Memory B cell (primary cell): ENCODE measurements around the gene MAP4K3.
"Not testable (repeated sequence)": the region's sequence is repeated elsewhere in the genome, so short reads cannot be mapped to it uniquely, and the experiment has no call there.

Experiments used
- ATAC-seq: fragments of 150-1000 bp; cut with Tn5 transposase; 2 replicates; pipeline ENCODE4 v1.10.0; 2021; ENCODE audit warnings: low read depth, mild to moderate bottlenecking, moderate library complexity
- DNase-seq, 2 donors: peaks; one replicate each; pipeline ENCODE4 v3.0.0; 2022; ENCODE audit warnings: low spot score in 2 of 2
- H3K27ac Mint-ChIP-seq: one replicate; pipeline ENCODE4 v1.8.0; 2022; ENCODE audit warnings: mild to moderate bottlenecking, moderate library complexity, mixed read lengths
- H3K27me3 Mint-ChIP-seq: one replicate; pipeline ENCODE4 v1.8.0; 2022; ENCODE audit warnings: mixed read lengths
- H3K36me3 Mint-ChIP-seq: one replicate; pipeline ENCODE4 v1.8.0; 2022; ENCODE audit warnings: mild to moderate bottlenecking, mixed read lengths
- H3K4me1 Mint-ChIP-seq: one replicate; pipeline ENCODE4 v1.8.0; 2022; ENCODE audit warnings: mixed read lengths
- H3K4me3 Mint-ChIP-seq: one replicate; pipeline ENCODE4 v1.8.0; 2022; ENCODE audit warnings: mild to moderate bottlenecking, moderate library complexity, mixed read lengths
- H3K9me3 Mint-ChIP-seq: one replicate; pipeline ENCODE4 v1.8.0; 2022; ENCODE audit warnings: mixed read lengths

MAP4K3 gene

DNA sequence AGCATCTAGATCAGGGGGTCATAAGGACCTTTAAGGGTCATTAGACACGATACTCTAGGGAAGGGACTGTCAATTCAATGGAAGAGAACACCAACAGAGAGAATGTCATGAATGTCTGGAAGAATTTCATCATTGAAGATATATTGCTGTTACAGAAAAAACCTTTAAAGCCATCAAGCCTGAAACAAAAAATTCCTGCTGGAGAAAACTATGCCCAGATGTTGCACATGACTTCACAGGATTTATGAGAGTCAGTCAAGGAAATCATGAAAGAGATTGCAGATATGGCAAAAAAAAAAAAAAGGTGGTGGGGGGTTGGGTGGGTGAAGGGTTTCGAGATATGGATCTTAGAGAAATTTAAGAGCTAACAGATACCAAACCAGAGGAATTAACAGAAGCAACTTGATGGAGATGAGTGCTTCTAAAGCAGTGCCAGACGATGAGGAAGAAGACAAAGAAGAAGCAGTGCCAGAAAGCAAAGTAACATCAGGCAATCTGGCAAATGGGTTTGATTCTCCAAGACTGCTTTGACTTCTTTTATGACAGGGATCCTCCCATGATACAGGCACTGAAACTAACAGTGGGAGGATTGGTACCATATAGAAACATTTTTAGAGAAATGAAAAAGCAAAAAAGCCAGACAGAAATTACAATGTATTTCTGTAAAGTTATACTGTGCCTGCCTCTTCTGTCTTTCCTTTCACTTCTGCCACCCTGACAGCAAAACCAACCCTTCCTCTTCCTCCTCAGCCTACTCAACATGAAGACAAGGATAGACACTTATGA lies 28.5 kb downstream of the MAP4K3 start:
- no peaks in the 10 kb centered on the region for H3K9me3 Mint-ChIP-seq
- H3K4me1 Mint-ChIP-seq: peaks cover 22% of the 10 kb centered on the region
- H3K27ac Mint-ChIP-seq: peak overlapping the region; percentile 59
- H3K27me3 Mint-ChIP-seq: no peaks in the 10 kb centered on the region
- no peaks in the 10 kb centered on the region for H3K36me3 Mint-ChIP-seq
- no peak for DNase-seq
- peak; percentile 53 for ATAC-seq
- H3K4me3 Mint-ChIP-seq: peak overlapping the region; percentile 24

DNA sequence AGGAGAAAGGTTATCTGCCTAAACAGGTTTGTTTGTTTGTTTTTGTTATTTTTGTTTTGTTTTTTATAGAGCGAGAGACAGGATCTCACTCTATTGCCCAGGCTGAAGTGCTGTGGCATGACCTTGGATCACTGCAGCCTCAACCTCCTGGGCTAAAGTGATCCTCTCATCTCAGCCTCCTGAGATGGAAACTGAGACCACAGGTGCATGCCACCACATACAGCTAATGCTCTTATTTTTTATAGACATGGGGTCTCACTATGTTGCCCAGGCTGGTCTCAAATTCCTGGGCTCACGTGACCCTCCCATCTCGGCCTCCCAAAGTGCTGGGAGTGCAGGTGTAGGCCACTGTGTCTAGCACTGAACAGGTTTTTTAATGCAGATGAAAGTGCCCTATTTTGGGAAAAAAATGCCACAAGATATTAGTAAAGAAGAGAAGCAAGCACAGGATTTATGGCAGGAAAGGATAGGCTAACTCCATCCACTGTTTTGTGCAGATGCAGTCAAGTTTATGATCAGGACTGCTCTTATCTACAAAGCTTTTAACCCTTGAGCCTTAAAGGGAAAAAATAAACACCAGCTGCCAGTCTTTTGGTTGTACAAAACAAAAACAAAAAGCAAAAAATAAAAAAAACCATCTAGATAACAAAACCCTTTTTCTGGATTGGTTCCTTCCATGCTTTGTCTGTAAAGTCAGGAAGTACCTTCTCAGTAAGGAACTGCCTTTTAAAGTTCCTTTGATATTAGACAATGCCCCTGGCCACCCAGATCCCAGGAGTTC lies 29.4 kb downstream of the MAP4K3 start:
- Mint-ChIP-seq H3K36me3 (no peaks in the 10 kb centered on the region), H3K4me1 (peaks cover 19% of the 10 kb centered on the region), H3K9me3 (no peaks in the 10 kb centered on the region), H3K27ac (peak overlapping the region; percentile 59), H3K27me3 (no peaks in the 10 kb centered on the region), H3K4me3 (no peak overlapping the region)
- DNase-seq: no peak
- ATAC-seq: no peak

DNA sequence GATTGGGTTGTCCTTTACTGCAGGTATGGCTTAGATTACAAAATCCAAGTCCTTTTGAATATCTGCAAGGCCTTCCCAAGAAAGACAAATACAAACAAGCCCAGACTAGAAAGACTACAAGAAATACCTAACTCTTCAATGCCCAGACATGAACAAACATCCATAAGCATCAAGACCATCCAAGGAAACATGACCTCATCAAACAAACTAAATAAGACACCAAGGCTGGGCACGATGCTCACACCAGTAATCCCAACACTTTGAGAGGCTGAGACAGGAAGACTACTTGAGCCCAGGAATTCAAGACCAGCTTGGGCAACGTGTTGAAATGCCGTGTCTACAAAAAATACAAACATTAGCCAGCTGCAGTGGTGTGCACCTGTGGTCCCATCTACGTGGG lies 31.7 kb downstream of the MAP4K3 start:
- Mint-ChIP-seq H3K27ac (no peak overlapping the region), H3K4me1 (peaks cover 18% of the 10 kb centered on the region), H3K9me3 (no peaks in the 10 kb centered on the region), H3K36me3 (no peaks in the 10 kb centered on the region), H3K4me3 (no peak overlapping the region), H3K27me3 (no peaks in the 10 kb centered on the region)
- DNase-seq: no peak
- no peak for ATAC-seq

DNA sequence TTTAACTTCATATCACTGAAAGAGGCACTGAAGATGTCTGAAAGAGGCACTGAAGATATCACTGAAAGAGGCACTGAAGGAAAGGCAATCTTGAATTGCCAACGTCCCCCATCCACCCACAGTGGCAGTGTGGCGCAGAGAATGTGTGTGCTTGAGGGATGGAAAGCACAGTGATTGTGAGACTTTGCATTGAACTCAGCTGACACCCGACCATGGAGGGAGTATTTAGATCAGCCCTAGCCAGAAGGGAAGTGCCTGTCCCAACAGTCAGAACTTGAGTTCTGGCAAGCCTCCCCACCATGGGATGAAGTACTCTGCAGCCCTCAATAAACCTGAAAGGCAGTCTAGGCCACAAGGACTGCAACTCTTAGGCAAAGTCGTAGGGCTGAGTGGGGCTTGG lies 33.8 kb downstream of the MAP4K3 start:
- no peak for DNase-seq
- Mint-ChIP-seq H3K9me3 (no peaks in the 10 kb centered on the region), H3K36me3 (no peaks in the 10 kb centered on the region), H3K27me3 (no peaks in the 10 kb centered on the region), H3K4me1 (peaks cover 17% of the 10 kb centered on the region), H3K4me3 (no peak overlapping the region), H3K27ac (no peak overlapping the region)
- no peak for ATAC-seq

DNA sequence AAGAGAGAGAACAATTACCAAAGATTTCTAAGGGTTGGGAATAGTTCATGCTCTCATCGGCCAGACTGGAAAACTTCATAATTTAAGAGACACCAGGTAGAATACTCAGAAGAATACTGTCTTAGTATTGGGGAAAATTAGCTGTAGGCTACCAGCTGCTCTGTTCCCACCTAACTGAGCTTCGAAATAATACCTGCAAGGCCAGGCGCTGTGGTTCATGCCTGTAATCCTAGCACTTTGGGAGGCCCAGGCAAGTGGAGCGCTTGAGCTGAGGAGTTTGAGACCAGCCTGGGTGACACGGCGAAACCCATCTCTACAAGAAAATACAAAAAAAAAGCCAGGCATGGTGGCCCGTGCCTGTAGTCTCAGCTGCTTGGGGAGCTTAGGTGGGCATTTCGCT lies 35.8 kb downstream of the MAP4K3 start:
- Mint-ChIP-seq H3K9me3 (no peaks in the 10 kb centered on the region), H3K4me3 (no peak overlapping the region), H3K4me1 (peaks cover 13% of the 10 kb centered on the region), H3K27me3 (no peaks in the 10 kb centered on the region), H3K36me3 (no peaks in the 10 kb centered on the region), H3K27ac (no peak overlapping the region)
- no peak for DNase-seq
- no peak for ATAC-seq

DNA sequence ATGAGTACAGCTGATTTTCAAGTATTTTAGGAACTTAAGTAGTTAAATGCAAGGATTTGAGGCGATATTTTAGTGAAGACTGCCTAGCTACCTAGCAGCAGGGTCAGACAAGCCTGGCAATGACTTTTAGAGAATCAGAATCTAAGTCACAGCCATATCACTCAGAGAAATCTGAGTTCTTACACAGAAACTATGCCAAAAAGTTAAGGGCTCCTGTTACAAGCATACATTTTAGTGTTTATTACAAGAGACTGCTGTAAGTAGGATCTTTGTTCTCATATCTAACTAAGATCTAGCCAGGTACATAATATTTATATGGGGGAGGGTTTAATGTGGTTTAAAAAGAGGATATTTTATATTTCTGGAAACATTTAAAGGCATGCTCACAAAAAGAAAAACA lies 37.5 kb downstream of the MAP4K3 start:
- no peak overlapping the region for H3K27ac Mint-ChIP-seq
- no peaks in the 10 kb centered on the region for H3K36me3 Mint-ChIP-seq
- H3K27me3 Mint-ChIP-seq: no peaks in the 10 kb centered on the region
- no peak overlapping the region for H3K4me3 Mint-ChIP-seq
- DNase-seq (no peak), ATAC-seq (no peak)
- H3K9me3 Mint-ChIP-seq: no peaks in the 10 kb centered on the region
- peaks cover 11% of the 10 kb centered on the region for H3K4me1 Mint-ChIP-seq

DNA sequence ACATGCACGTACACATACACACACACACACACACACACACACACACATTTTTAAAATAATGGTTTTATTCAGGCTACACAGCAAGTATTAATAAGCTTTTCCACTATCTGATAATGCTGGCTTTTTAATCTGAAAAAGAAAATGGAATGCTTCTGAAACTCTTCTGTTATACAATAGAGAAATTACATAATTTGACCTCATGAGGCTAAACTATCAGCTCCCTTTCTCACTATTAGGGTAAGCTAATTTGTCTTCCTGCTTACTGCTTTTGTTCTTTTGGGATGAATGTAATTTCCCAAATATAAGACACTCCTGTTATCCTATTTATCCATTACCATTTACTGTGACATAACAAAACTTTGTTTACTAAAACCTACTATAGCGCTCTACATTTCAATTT lies 41.8 kb downstream of the MAP4K3 start:
- H3K4me3 Mint-ChIP-seq: no peak overlapping the region
- H3K9me3 Mint-ChIP-seq: no peaks in the 10 kb centered on the region
- no peak for ATAC-seq
- no peak for DNase-seq
- H3K27me3 Mint-ChIP-seq: no peaks in the 10 kb centered on the region
- peaks cover 5% of the 10 kb centered on the region for H3K4me1 Mint-ChIP-seq
- H3K36me3 Mint-ChIP-seq: peaks cover 1% of the 10 kb centered on the region
- H3K27ac Mint-ChIP-seq: no peak overlapping the region

DNA sequence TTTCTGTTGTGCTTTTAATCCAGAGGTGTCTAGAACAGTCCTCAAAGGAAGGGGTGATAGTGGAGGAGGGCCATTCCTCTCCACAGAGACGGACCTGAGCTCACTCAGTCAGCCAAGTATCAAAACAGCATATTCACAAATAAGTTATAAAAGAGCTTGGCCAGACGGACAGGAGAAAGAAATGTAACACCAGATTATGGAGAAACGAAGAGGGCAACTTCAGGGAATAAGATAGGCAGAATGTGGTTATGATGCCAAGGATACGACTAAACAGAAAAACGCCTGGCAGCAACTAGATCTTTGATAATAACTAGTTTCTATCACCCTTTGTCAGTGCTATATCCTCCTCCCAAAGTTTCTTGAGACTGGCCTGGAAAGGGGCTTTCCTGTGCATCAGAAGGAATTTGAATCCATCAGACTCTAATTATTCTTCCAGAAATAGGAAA lies 42.5 kb downstream of the MAP4K3 start:
- H3K4me3 Mint-ChIP-seq: no peak overlapping the region
- H3K9me3 Mint-ChIP-seq: no peaks in the 10 kb centered on the region
- H3K36me3 Mint-ChIP-seq: peaks cover 1% of the 10 kb centered on the region
- no peak for ATAC-seq
- no peaks in the 10 kb centered on the region for H3K4me1 Mint-ChIP-seq
- H3K27ac Mint-ChIP-seq: no peak overlapping the region
- no peak for DNase-seq
- no peaks in the 10 kb centered on the region for H3K27me3 Mint-ChIP-seq

DNA sequence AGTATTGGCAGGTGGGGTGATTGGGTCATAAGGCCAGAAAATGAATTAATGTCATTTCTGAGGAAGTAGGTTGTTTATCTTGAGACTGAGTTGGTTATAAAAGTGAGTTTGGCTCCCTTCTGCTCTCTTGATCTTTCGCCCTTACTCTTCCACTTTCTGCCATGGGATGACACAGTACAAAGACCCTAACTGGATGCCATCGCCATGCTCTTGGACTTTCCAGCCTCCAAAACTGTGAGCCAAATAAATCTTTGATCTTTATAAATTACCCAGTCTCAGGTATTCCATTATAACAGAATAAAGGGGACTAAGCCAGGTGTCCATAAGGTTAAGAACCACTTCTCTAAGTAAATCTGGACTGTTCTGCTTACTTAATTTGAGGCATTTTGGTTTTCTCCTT lies 44.4 kb downstream of the MAP4K3 start:
- Mint-ChIP-seq H3K4me1 (no peaks in the 10 kb centered on the region), H3K4me3 (no peak overlapping the region), H3K9me3 (no peaks in the 10 kb centered on the region), H3K36me3 (peaks cover 3% of the 10 kb centered on the region), H3K27me3 (no peaks in the 10 kb centered on the region), H3K27ac (no peak overlapping the region)
- ATAC-seq (no peak), DNase-seq (no peak)

DNA sequence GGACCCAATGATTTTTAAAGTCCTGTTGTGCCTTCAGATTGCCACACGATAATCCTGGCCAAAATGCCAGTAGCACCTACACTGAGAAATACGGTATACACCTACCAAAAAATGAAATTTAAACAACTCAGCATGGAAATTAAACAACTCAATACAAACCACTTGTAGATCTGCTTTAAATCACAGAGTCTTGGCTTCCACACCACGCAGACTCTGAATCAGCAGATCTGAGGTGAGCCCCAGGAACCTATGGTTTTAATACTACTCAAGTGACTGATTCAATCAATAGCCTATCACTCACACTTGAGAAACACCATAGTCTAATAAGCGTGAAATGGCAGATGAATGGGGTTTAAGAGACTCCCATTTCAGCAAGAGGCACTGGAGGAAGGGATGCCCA lies 46.9 kb downstream of the MAP4K3 start:
- ATAC-seq (no peak), DNase-seq (no peak)
- no peaks in the 10 kb centered on the region for H3K9me3 Mint-ChIP-seq
- no peaks in the 10 kb centered on the region for H3K4me1 Mint-ChIP-seq
- peaks cover 3% of the 10 kb centered on the region for H3K36me3 Mint-ChIP-seq
- H3K27me3 Mint-ChIP-seq: no peaks in the 10 kb centered on the region
- no peak overlapping the region for H3K27ac Mint-ChIP-seq
- H3K4me3 Mint-ChIP-seq: no peak overlapping the region

DNA sequence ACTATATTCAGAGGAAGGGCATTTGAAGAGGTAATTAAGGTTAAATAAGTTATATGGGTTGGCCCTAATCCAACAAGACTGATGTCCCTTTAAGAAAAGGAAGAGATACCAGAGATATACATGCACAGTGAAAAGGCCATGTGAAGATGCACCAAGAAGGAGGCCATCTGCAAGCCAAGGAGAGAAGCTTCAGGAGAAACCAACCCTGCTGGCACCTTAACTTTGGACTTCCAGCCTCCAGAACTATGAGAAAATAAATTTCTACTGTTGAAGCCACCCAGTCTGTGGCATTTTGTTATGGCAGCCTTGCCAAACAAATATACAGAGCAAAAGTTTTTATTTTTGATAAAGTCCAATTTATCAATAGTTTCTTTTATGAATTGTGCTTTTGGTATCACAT lies 51.0 kb downstream of the MAP4K3 start:
- no peaks in the 10 kb centered on the region for H3K27me3 Mint-ChIP-seq

DNA sequence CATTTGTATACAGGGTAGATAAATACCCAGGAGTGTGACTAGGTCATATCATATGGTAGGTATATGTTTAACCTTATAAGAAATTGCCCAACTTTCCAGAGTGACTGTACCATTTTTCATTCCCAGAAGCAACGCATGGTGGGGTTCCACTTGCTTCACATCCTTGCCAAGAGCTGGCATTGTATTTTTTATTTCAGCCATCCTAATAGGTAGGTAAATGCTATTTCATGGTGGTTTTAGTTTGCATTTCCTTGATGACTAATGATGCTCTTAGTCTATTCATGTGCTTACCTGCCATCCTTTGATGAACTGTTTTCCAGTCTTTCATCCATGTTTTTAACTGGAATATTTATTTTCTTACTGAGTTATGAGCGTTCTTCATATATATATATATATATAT lies 51.9 kb downstream of the MAP4K3 start:
- H3K36me3 Mint-ChIP-seq: peaks cover 2% of the 10 kb centered on the region
- H3K4me3 Mint-ChIP-seq: no peak overlapping the region
- peaks cover 3% of the 10 kb centered on the region for H3K4me1 Mint-ChIP-seq

More for the DNA sequence above, 51.0 kb downstream of the MAP4K3 start:
- Mint-ChIP-seq H3K27ac (no peak overlapping the region), H3K4me1 (no peaks in the 10 kb centered on the region), H3K9me3 (no peaks in the 10 kb centered on the region), H3K36me3 (peaks cover 2% of the 10 kb centered on the region), H3K4me3 (no peak overlapping the region)
- DNase-seq (no peak), ATAC-seq (no peak)

DNA sequence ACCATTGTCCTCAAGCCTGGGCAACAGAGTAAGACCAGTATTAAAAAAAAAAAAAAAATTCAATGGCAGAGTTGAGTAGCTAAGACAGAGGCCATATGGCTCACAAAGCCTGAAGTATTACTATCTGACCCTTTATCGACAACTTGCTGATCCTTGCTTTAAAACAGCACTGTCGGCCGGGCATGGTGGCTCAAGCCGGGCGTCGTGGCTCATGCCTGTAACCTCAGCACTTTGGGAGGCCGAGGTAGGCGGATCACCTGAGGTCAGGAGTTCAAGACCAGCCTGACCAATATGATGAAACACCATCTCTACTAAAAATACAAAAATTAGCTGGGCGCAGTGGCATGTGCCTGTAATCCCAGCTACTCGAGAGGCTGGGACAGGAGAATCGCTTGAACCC lies 53.0 kb downstream of the MAP4K3 start:
- ATAC-seq, H3K36me3 Mint-ChIP-seq, H3K4me1 Mint-ChIP-seq, H3K9me3 Mint-ChIP-seq, DNase-seq, H3K4me3 Mint-ChIP-seq, H3K27me3 Mint-ChIP-seq, H3K27ac Mint-ChIP-seq: not testable (repeated sequence)

More for the DNA sequence above, 51.9 kb downstream of the MAP4K3 start:
- Mint-ChIP-seq H3K27ac (no peak overlapping the region), H3K9me3 (no peaks in the 10 kb centered on the region), H3K27me3 (no peaks in the 10 kb centered on the region)
- ATAC-seq (no peak), DNase-seq (no peak)

DNA sequence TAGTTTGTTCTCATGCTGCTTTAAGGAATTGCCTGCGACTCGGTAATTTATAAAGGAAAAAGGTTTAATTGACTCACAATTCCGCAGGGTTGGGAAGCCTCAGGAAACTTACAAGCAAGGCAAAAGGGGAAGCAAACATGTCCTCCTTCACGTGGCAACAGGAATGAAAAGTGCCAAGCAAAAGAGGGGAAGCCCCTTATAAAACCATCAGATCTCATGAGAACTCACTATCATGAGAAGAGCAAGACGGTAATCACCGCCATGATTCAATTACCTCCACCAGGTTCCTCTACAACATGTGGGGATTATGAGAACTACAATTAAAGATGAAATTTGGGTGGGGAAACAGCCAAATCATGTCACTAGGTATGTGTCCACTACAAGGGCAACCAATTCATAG lies 53.9 kb downstream of the MAP4K3 start:
- Mint-ChIP-seq H3K9me3 (no peaks in the 10 kb centered on the region), H3K4me1 (peaks cover 7% of the 10 kb centered on the region), H3K36me3 (no peaks in the 10 kb centered on the region), H3K27me3 (no peaks in the 10 kb centered on the region), H3K27ac (peak overlapping the region; percentile 35), H3K4me3 (no peak overlapping the region)
- no peak for DNase-seq
- ATAC-seq: no peak
